IPS DF 4.7 (cell line): Measurements from ENCODE around the gene POU1F1.
"Not testable (repeated sequence)": the region's sequence is repeated elsewhere in the genome, so short reads cannot be mapped to it uniquely, and the experiment has no call there.

Experiments
- DNase-seq: peaks from one replicate; pipeline ENCODE4 v3.0.0-alpha.2; 2013; ENCODE audit warnings: low spot score; ENCODE audit errors: extremely low read depth

POU1F1 gene, protein sequence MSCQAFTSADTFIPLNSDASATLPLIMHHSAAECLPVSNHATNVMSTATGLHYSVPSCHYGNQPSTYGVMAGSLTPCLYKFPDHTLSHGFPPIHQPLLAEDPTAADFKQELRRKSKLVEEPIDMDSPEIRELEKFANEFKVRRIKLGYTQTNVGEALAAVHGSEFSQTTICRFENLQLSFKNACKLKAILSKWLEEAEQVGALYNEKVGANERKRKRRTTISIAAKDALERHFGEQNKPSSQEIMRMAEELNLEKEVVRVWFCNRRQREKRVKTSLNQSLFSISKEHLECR

DNA sequence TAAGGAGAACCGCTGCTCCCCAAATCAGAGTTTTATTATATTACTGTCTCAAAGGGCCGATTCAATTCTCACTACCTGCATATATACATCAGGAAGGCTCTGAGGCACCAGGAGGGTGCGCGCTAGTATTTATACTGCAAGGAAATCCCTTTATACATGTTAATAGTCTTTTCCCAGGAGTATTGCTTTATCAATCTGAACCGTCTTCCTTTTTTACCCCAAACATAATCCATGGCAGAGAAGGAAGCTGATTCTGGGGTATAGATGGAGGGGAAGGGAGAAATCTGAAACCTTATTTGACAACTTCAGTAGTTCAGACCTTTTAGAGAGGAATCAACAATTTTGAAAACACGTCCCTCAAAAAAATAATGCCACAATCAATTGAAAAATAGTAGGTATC is at the start of gene POU1F1:
TSS of gene POU1F1 (minus strand) at position 101 of the 400 bp plus-strand sequence. CDS start 122 bp downstream, outside the sequence.
- DNase-seq = no peak

DNA sequence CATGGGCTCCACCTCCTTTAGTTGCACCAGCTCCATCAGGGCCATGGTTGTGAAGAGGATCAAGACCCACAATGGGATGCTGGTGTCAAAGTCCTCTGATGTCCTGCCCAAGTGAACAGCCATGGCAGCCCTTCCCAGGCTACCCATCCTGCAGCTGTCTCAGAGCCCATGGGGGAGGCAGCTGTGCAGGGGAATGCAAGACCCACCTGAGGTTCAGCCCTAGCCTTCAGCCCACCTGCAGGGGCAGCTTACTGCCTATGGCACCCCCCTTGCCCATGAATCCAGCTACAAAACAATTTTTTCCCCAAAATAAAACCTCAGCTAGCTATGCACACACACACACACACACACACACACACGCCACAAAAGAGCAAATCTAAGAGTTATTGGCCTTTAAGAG is 48.2 kb upstream of the POU1F1 start:
- DNase-seq = no peak

DNA sequence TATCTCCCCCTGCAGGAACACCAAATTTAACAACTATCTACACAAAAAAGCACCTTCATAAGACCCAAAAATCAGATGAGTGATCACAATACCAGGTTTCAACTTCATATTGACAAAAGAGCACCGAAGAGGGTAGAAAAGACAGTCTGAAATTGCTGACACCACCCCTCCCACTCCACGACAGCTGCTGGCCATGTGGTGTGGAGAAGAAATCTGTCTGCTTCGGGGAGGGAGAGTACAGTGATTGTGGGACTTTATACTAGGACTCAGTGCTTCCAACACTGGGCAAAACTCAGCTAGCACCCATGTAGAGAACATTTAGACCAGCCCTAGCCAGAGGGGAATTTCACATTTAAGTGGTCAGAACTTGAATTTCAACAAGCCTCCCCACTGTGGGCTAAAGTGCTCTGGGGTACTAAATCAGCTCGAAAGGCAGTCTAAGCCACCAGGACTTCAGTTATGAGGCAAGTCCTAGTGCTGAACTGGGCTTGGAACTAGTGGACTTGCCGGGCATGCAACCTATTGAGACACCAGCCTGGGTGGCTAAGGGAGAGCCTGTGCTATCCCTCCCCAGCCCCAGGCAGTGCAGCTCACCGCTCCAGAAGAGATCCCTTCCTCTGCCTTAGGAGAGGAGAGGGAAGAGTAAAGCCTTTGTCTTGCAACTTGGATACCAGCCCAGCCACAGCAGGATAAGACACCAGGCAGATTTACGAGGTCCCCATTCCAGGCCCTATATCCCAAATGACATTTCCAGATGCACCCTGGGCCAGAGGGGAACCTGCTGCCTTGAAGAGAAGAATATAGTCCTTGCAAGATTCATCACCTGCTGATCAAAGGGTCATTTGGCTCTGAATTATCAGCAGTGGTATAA is 44.6 kb upstream of the POU1F1 start:
- no peak for DNase-seq

DNA sequence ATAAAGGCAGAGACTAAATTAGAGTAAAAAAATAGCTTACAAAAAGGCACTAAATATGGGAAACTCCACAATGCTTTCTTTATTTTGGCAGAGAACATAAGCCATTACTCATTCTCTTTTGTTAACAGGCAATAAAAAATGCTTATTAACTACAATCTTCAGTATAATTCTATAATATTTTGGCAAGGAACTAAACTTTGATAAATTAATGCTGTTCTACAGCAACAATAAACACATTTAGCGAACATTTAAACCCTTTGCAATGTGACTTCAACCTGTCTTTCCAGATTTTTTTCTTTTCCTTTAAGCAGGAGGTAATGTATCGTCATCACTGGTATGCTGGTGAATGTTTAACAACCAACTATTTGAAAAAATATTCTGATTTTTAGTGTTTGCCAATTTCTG is 42.2 kb upstream of the POU1F1 start:
- DNase-seq = no peak

DNA sequence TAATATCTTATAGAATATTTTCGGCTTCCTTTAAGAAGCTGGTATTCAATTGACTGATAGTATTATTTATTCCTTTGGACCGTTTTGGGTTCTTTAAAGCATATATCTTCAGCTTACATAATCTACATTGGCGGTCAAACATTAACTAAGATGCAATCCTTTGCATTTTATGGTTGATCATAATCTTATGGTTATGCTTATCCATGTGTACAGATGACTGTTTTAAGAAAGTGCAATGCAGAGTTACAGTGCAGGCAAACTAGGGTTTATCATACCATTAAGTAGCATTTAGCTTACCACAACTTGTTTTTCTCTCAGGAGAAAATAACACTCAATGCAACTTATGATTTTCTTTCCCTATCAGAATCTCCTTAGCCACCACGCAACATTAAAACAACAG is 41.4 kb upstream of the POU1F1 start:
- no peak for DNase-seq

DNA sequence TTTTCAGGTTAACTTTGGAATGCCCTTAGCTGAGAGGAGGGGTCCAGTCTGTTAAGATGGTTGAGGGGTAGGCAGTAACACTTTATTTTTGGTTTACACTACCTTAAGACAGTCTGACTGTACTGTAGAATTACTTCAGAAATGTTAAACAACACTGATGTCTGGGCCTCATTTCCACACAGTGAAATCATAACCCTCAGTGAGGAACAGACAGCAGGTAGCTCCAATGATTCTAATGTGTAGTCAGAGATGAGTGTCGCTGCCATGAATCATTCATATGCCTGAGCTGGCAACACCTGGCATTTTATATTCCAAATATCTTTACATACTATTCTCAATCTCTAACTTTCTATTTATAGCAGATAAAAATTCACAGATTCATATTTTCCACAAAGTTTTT is 37.3 kb upstream of the POU1F1 start:
- no peak for DNase-seq

DNA sequence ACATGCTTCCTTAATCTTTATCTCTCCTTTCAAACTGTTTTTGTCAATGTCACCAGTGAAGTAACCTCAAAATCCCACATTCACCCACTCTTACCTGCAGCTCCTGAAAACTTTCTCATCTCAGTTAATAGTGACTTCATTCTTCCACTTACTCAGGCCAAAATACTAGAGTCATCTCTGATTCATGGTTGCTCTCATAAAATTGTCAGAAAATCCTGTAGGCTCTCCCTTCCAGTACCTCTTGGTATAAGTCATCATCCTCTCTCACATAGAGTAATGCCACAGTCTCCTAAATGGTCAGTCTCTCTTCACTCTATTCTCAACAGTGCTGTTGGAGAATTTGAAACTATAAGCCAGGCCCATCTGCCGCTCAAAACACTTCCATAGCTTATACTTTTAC is 34.9 kb upstream of the POU1F1 start:
- no peak for DNase-seq

DNA sequence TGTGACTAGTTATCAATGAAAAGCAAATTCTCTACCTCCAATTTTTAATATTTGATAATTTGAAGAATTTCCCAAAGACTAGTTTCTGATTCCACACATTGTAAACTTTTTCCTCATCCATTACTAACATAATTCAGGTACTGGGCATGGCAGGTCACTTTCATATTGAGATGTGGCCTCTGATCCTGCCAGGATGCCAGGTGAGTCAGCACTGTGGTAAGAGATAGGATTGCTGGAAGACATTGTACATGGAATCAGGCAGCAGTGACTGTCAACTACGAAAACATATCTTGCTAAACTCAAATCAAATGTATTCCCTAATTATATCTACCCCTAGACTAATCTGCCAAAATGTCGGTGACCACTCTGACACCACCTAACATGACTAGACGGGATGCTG is 33.2 kb upstream of the POU1F1 start:
- DNase-seq = no peak

DNA sequence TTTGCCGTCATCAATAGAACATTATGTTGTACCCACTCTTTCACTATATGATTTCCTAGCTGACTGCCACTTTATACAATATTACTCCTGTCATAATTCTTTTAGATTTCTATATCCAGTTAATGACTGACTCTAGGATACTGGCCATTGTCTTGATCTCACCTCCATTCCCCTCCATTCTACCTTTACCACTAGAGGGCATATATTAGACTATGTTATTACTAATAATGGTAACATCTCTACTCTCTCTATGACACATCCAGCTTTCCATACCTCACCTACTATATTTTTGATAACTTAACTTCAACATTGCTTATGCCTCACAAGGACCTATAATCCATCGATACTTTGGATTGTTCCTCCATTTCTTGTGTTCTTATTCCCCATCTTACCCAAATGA is 31.4 kb upstream of the POU1F1 start:
- no peak for DNase-seq

DNA sequence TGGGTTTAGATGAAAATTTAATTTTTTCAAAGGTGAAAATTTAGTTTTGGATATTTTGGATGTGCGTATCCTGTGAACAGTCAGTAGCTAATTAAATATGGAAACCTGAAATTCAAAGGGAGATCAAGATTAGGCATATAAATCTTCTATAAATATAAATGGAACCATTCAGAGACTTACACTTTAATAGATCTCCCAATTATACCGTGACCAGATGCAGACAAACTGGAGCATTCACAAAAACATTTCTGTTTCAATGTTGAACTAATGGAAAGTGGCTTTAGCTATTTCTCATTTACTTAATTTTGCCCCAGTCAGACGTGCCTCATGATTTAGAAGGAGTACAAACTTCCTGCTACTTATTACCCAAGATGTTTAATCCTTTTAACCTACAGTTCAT is 29.1 kb upstream of the POU1F1 start:
- DNase-seq = no peak

DNA sequence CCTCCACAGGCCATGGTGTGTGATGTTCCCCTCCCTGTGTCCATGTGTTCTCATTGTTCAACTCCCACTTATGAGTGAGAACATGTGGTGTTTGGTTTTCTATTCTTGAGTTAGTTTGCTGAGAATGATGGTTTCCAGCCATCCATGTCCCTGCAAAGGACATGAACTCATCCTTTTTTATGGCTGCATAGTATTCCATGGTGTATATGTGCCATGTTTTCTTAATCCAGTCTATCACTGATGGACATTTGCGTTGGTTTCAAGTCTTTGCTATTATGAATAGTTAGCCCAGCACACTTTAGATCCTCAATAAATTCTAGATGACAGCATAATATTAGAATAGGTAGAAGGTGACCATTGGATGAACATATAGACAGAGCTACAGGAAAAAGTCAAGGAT is 28.6 kb upstream of the POU1F1 start:
- not testable (repeated sequence) for DNase-seq

DNA sequence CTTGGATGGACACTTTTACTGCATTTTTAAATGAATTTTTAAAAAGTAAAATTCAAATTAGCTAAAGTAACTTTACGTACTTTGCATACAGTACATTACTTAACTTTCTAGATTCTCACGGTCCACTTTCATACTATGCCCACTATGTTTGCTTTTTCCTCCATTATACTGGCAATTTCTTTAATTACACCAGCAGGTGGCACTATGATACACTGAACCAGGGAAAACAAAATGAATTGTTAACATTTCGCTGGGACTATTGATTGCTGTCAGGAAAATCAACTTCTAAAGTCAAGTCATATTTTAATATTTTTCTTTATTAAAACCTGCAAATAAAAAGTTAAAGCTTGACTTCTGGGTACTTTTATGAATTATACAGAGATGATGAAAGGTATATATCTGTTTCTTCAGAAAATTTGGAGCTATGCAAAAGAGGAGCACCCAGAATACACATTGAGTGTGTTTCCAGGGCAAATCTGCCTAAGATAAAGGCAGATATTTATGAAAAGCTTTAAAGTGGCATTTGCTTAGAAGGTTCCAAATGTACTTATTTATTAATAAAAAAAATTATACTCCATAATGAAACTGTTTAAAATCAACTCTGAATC is 21.8 kb upstream of the POU1F1 start:
- no peak for DNase-seq

DNA sequence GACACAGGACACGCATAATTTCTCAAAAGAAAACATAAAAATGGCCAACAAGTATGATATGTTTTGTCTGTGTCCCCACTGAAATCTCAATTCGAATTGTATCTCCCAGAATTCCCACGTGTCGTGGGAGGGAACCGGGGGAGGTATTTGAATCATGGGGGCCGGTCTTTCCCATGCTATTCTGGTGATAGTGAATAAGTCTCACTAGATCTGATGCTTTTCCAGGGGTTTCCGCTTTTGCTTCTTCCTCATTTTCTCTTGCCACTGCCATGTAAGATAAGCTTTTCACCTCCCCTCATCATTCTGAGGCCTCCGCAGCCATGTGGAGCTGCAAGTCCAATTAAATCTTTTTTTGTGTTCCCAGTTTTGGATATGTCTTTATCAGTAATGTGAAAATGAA is 12.1 kb upstream of the POU1F1 start:
- no peak for DNase-seq

DNA sequence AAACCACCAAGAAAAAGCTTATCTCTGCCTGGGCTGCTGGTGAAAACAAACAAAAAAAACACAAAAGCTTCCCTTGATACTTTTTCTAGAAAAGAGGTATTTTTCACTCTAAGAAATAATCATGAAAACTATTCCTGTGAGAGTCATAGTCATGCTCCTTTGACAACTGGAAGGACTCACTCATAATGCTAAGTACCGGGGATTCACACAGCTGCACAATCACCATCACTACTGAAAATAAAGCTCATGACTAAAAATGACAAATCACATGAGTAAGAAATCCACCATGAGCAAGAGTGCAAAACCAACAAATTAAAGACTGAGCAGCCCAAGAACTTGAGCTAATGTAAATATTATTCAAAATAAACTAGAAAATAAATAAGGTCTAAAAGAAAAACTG is 10.6 kb upstream of the POU1F1 start:
- DNase-seq = no peak

DNA sequence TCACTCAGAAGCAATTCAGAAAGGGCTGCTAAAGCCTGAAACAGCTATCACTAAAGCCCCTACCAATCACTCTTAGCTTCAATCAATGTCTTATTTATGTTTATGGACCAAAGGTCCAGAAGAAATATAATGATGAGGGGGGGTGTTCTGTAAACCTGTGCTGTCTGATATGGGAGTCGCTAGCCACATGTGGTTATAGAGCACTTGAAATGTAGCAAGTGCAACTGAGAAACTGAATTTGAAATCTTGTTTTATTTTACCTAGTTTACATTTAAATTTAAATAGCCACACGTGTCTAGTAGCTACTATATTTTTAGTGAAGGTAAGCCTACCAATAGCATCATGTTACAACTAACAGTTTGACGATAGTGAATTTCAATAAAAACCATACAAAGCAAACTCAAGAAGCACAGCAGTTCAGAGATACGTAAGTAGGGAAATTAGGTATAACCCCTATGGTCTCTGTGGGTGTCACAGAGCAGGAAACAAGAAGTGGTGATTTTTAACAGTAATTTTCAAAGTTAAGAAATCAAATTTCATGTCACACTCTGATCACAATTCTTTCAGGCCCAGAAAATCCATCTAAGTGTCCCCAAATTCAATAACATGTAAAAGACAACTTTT is 3.6 kb downstream of the POU1F1 start:
- DNase-seq = no peak

DNA sequence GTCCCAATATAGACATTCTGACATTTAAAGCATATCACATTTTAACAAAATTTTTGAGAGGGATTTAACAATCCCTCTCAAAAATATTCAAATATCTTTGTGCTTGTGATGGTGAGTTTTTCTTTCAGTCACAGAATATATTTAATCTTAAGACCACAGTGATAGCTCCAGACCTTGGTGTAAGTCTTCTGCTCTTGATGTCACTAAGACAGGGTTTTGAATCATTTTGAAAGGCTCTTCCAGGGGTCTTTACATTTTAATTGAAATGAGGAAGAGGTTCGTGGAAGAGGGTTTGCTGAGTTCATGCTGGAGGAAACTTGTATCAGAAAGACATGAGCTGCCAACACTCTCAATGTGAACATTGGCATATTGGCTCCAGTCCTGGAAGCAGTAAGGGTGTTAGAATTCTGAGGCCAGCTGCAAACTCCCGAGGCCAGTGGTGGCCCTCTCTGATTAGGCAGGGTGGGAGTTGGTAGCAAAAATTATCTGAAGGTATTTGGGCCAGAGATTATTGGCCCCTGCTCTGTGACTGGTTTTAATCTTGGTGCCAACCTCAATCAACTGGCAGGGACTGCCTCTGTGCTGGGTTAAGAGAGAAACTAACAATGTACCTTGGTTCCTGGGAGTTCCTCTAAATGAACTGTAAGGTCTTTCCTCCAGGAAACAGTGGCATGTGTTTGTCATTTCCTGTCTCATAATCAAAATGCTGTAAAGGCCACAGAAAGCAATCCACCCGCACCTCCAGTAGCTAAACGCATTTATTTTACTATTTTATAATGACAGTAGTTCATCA is 5.3 kb downstream of the POU1F1 start:
- no peak for DNase-seq

DNA sequence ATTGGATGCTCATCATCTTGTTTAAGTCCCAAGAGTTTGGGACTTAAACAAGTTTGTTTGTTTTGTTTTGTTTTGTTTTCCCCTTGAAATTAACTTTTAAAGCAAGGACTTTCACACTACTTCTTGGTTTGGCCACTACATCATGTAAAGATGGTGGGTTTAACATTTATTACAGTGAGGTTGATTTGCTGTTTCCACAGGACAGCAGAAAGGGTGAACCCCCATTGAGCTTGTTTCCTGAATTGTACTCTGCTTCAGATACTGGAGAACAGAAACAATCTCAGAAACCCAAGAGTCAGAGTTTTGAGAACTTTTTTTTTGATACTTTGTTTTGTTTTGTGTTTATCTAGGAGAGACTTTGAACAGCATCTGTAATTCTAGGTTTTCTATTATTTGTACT is 6.7 kb downstream of the POU1F1 start:
- no peak for DNase-seq

DNA sequence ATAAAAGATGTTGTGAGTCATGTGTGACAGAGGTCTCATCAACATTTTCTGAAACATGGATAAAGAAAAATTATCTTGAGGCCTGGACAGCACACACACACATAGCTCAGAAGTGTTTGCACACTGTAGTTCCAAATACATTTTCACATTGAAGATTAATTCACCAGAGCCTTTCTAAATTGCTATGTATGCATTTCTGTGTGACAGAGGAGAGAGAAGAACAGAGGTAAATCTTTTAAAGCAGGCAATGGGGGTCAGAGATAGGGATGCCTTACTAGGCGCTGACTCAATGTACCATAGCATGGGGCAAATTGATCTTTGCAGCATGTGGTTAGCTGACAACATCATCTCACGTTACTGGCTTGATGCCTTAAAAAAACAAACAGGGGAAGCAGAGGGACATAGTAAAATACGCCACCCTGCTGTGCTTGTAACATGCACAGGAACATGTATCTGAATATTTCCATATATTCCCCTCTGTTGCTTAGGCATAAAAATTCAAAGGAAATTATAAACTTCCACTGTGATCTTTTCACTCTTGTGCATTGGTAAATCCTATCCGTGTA is 7.7 kb downstream of the POU1F1 start:
- no peak for DNase-seq

DNA sequence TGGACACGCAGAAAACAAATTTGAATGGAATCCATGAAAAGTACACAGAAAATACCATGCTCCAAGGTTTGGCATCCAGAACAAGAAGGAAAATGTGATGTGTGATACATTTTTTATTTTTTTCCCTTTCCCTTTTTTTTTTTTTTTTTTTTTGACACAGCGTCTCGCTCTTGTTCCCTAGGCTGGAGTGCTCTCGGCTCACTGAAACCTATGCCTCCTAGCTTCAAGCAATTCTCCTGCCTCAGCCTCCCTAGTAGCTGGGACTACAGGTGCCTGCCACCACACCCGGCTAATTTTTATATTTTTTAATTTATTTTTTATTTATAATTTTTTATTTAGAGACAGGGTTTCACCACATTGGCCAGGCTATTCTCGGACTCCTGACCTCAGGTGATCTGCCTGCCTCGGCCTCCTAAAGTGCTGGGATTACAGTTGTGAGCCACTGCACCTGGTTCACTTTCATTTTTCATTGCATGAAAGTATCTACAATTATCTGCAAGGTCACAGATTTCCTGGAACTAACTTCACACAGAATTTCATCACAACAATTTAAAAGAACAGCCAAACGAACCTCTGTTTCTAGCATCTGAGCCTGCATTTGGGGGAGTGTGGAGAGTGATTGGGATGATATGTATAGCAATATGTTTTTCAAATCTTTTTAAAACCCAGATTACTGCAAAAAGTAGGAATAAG is 8.3 kb downstream of the POU1F1 start:
- DNase-seq = no peak

DNA sequence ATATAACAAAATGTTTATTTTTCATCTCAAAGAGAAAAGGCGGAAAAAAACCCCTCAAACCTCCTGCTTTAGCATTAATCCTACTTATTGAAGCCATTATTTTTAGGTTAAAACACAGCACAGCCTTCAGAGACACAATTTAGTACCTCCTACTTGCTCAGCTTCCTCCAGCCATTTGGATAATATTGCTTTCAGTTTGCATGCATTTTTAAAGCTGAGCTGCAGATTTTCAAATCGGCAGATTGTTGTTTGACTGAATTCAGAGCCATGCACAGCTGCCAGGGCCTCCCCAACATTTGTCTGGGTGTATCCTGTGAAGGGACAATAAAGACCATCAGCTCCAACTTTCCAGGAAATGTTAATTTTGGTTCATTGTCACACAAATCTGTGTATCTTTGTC is 14.5 kb downstream of the POU1F1 start:
- DNase-seq = no peak
